Ecto neural progenitor cell (in vitro differentiated cells): Measurements from ENCODE around the gene VDR.
"Not testable (repeated sequence)": the region's sequence is repeated elsewhere in the genome, so short reads cannot be mapped to it uniquely, and the experiment has no call there.

Source experiments
- DNase-seq: peaks from one replicate; pipeline ENCODE4 v3.0.0-alpha.2; 2018; ENCODE audit warnings: low spot score

Gene VDR

GRCh38 chr12:47812797-47813510 lies 91.8 kb downstream of the VDR start:
- peak; percentile 90 for DNase-seq

- no peak for DNase-seq
These were observed 93.0 kb downstream of the VDR start for GRCh38 chr12:47811581-47812484.

GRCh38 chr12:47811072-47811396 lies 93.8 kb downstream of the VDR start:
- no peak for DNase-seq

GRCh38 chr12:47809518-47809917 lies 95.3 kb downstream of the VDR start:
- not testable (repeated sequence) for DNase-seq

- no peak for DNase-seq
These were observed 96.0 kb downstream of the VDR start for GRCh38 chr12:47808574-47809365.

- DNase-seq: no peak
These were observed 96.7 kb downstream of the VDR start for GRCh38 chr12:47808050-47808449.

GRCh38 chr12:47807338-47807737 lies 97.5 kb downstream of the VDR start:
- no peak for DNase-seq

- DNase-seq: no peak
These were observed 99.4 kb downstream of the VDR start for GRCh38 chr12:47805417-47805816.

GRCh38 chr12:47804171-47804570 lies 100.6 kb downstream of the VDR start:
- no peak for DNase-seq

GRCh38 chr12:47803191-47803875 lies 101.5 kb downstream of the VDR start:
- DNase-seq: no peak

GRCh38 chr12:47802312-47802711 lies 102.5 kb downstream of the VDR start:
- DNase-seq: no peak

GRCh38 chr12:47801904-47802246 lies 102.9 kb downstream of the VDR start:
- no peak for DNase-seq

GRCh38 chr12:47801170-47801903 lies 103.5 kb downstream of the VDR start:
- DNase-seq: no peak

GRCh38 chr12:47800582-47800981 lies 104.2 kb downstream of the VDR start:
- DNase-seq: no peak

GRCh38 chr12:47799357-47799955 lies 105.3 kb downstream of the VDR start:
- DNase-seq: no peak

- DNase-seq: no peak
These were observed 106.3 kb downstream of the VDR start for GRCh38 chr12:47798382-47798948.

GRCh38 chr12:47797441-47797840 lies 107.4 kb downstream of the VDR start:
- DNase-seq: peak; percentile 72

GRCh38 chr12:47795814-47796411 lies 108.9 kb downstream of the VDR start:
- DNase-seq: no peak

GRCh38 chr12:47795121-47795813 lies 109.5 kb downstream of the VDR start:
- no peak for DNase-seq

GRCh38 chr12:47794679-47795078 lies 110.1 kb downstream of the VDR start:
- DNase-seq: no peak
